Measurements from ENCODE around the gene HVCN1.

GRCh38 chr12:110684312-110684836 lies 4.5 kb downstream of the HVCN1 start:
- TF ChIP-seq ZNF430 (CRISPR knock-in tag; IDR thresholded peaks at IDR 0.05) (no peak), ZNF577 (CRISPR knock-in tag; IDR thresholded peaks at IDR 0.05; ENCODE audit: borderline replicate concordance, low read depth) (no peak), RBM39 (IDR thresholded peaks at IDR 0.05; ENCODE audit: low read depth, low read length, poor library complexity, severe bottlenecking) (no peak), GLMP (CRISPR knock-in tag; IDR thresholded peaks at IDR 0.05; ENCODE audit: borderline replicate concordance) (no peak), ZNF792 (CRISPR knock-in tag; IDR thresholded peaks at IDR 0.05) (no peak), ZSCAN31 (CRISPR knock-in tag; IDR thresholded peaks at IDR 0.05; ENCODE audit: low read depth) (no peak), CTCF (CRISPR knock-in tag; IDR thresholded peaks at IDR 0.05) (no peak), ZSCAN5A (CRISPR knock-in tag; IDR thresholded peaks at IDR 0.05; ENCODE audit: borderline replicate concordance) (no peak)
